GM18519 (cell line): Measurements from ENCODE around the gene CYP3A5.
"Not testable (repeated sequence)": the region's sequence is repeated elsewhere in the genome, so short reads cannot be mapped to it uniquely, and the experiment has no call there.

Experiments used
- ATAC-seq: cut with Tn5 transposase; IDR thresholded peaks from one replicate; pipeline ENCODE4 v1.9.1; 2021; ENCODE audit warnings: mild to moderate bottlenecking, moderate library complexity; ENCODE audit not compliant: unreplicated experiment, low FRiP score

The CYP3A5 gene

DNA sequence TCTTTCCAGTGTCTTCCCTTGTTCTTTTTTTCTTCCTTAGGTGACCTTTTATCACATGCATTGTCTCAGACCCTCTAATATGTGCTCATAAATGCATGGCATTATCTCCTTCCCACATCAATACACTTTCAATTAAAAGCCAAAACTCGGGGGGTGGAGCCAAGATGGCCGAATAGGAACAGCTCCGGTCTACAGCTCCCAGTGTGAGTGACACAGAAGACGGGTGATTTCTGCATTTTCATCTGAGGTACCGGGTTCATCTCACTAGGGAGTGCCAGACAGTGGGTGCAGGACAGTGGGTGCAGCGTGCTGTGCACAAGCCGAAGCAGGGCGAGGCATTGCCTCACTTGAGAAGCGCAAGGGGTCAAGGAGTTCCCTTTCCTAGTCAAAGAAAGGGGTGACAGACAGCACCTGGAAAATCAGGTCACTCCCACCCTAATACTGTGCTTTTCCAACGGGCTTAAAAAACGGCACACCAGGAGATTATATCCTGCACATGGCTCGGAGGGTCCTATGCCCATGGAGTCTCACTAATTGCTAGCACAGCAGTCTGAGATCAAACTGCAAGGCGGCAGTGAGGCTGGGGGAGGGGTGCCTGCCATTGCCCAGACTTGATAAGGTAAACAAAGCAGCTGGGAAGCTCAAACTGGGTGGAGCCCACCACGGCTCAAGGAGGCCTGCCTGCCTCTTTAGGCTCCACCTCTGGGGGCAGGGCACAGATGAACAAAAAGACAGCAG is 6.2 kb upstream of the CYP3A5 start:
- not testable (repeated sequence) for ATAC-seq

DNA sequence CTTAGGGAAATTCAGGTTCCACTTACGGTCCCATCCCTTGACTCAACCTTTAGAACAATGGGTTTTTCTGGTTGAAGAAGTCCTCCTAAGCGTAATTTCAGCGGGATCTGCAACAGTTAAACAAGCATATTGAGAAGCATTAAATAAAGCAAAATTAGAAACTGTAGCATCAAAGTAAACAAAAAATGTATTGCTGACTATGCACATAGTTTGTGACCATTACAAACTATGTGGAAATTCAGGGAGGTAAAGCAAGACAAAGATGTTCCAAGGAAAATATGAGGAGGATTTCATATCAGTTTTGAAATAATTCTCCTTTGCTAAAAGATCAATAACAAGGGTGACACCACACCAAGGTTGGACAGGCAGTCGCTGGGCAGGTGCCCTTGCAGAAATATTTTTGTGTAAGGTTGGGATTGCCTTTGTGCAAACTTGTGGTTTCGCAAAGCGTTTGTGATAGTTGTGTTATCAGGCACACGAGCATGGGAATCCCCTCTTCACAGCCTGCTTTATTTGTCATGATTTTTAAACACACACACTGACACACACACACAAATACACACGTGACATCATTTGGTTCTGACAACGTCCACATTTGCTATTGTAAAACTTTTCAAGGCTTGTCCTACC is 5.4 kb upstream of the CYP3A5 start:
- ATAC-seq, result no peak

DNA sequence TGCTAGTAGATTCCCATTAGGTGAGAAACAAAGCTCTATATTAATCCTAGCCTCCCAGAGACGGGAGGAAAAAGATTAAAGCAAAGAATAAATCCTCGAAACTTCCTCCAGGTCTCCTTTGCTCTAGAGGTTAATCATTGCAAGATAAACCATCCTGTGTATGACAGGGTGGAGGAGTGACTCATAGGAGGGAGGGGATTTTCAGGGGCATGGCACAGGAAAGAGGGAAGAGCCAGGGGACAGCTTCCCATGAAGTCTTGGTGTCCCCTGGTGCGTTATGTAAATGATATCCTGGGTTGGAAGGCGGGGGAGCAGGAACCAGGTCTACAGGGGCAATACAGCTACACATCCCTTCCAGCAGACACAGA is 780 bp downstream of the CYP3A5 start:
- no peak for ATAC-seq

DNA sequence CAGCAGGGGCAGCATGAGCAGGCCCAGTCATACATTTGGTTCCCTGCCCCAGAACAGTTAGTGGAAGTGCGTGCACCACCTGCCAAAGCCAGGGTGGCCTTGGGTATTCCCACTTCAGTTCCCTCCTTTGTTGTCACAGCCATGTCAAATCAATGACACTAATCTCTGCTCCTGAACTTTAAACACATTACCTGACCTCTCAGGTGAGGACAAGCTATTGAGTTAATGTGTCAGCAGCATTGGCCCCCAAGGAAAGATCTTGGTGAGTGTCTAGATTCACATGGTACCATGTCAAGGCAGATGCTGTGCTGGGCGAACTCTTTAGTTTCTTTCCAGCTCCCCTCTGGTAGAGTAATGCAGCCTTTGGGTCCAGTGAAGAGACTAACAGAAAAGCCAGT is 2.1 kb downstream of the CYP3A5 start:
- ATAC-seq, result no peak

DNA sequence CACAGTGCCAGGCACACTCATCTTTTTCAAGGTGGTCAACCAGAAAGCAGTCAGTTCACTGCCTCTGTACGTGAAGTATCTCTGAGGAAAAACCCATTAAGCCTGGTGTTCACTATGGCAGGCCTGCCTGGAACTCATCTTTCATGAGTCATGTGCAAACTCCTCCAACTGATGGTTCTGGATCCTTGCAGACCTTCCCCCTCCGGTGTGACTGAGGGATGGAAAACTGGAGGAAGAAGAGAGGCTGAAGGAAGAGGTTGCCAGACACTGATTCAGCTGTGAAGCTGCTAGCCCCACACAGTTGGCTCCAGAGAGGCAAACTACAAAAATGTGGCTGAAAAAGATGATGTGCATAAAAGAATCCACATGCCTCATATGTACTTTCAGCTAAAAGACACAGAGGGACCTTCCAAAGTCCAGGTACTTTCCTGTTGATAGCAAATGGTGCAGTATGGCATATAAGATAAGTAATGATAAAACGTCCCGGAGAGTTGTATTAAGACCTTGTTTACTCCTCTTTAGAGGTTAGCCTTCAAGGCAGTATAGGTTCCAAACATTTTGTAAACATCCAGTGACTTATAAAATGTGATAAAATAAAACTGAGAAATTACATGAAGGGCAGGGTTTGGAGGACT is 2.7 kb downstream of the CYP3A5 start:
- no peak for ATAC-seq

DNA sequence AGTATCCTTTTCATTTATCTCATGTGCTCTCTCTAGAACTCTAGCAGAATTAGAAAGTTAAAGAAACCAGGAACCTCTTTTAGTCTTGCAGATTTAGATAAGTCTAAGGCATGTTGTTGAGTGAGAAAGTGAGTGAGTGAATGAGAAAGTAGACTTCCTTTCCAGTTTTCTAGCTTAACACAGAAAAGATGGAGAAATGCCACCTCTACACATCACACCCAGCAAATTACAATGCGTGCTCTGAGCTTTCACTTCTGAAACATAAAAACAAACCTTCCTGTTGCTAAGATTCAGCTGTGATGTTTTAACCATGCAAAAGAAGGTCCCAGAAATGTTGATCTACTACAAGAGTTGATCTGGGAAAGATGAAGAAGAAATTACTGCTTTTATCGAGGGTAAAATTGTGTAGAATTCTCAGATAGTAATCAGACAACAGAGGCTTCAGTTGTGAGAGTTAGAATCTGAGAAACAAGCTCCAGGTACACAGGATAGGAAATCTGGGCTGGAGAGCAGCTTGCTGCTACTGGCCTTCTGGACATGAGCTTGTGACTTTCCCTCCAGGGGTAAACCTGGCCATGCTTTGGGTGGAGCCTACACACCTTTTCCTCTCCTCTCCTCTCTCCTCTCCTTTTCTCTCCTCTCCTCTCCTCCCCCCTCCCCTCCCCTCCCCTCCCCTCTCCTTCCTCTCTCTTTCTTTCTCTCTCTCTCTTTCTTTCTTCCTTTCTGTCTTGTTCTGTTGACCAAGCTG is 4.6 kb downstream of the CYP3A5 start:
- ATAC-seq, result no peak

DNA sequence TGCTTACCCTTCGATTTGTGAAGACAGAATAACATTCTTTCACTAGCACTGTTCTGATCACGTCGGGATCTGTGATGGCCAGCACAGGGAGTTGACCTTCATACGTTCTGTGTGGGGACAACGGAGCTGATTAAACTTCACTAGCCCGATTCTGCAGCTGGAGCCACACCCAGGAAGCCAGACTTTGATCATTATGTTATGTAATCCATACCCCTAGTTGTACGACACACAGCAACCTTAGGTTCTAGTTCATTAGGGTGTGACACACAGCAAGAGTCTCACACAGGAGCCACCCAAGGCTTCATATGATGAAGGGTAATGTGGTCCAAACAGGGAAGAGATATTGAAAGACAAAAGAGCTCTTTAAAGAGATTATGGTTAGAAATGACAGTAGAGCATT is 7.2 kb downstream of the CYP3A5 start:
- no peak for ATAC-seq

DNA sequence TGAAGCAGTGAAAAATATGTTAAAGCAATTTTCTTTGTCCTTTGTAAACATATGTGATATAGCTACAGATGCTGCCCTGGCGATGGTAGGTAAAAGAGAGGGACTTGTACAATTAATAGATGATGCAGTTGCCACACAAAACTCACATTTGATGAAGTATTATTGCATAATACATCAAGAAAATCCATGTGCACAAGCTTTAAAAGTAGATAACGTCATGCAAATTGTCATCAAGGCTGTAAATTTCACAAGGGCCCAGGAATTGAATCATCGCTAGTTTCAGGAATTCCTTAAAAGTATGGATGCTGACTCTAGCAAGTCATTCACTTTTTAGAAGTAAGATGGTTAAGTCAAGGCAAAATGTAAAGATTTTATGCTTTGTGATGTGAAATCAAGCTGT is 10.0 kb downstream of the CYP3A5 start:
- ATAC-seq, result no peak

DNA sequence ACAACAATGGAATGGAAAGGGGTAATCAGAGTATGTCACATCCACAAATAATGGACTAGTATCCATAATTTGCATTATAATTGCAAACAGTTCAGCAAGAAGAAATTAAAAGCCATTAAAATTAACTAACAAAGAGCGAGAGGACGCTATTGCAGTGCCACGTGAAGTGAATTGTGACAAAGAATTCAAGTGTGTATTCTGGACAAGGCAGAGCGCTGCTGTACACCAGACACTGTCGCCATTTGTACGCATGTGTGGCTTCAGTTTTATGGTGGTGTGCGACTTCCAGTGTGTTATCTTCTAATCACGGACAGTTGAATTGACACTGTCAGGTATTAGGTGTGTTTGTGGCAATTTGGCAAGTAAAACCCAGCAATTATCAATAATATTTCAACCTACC is 11.3 kb downstream of the CYP3A5 start:
- no peak for ATAC-seq

DNA sequence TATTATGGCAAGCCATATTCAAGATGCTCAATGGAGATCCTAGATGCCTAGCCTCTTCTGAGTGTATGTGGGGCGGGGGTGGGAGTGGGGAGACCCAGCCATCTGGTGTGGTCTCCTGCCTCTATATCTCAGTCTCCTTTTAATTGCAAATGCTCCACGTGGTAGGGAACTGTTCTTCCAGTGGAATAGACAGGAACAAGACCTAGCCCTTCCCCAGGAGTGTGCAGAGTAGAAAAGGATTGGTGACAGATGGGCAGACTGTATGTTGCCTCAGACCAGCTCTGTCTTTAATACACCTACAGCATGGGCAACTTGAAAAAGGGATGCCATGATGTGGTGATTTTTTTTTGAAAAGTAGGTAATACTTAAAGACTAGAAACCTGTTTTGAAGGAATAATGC is 12.6 kb downstream of the CYP3A5 start:
- ATAC-seq, result no peak

DNA sequence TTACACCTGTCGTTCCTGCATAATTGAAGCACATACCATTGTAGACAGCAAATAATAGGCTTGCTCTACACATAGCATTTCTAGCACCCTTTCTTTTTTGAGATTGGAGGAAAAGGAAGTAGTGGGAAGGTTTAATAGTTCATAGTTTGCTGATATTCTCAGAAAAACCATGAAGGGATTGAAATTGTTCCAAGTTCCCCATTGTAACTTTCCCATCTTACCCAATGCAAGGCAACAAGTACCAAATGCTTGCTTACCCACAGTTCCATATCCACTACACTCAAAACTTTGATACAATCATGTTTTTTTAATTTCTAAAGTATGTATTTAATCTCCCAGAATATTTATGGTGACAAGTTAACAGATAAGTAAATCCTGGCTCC is 13.8 kb downstream of the CYP3A5 start:
- ATAC-seq, result no peak

DNA sequence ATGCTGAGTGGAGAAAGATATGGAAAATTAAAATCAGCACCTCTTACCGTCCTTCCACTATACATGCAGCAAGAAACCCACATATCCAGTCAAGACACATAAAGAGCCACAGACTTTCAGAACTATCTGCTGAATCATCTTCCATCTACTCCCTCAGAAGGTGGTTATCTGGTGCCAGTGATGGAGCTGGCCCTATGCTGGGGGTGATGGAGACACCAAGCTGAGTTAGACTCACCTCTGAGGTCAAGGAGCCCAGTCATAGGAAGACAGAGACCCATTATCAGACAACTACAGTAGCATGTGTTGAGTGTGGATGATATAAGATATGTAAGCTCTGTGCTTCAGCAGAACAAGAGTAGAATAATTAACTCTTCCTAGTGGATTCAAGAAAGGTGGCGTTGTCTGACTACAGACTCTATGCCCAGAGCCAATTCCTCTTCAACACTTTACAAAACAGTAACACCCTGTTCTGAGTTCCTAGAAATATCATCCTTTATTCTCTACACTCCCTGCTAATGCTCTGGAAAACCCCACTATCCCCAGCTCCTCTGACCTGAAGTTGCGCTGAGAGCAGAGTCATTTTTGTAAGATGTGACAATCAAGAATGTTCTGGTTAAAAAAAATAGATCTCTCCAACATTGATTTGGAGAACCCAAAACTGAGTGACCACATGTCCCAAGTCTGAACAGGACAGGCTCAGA is 14.3 kb downstream of the CYP3A5 start:
- no peak for ATAC-seq

DNA sequence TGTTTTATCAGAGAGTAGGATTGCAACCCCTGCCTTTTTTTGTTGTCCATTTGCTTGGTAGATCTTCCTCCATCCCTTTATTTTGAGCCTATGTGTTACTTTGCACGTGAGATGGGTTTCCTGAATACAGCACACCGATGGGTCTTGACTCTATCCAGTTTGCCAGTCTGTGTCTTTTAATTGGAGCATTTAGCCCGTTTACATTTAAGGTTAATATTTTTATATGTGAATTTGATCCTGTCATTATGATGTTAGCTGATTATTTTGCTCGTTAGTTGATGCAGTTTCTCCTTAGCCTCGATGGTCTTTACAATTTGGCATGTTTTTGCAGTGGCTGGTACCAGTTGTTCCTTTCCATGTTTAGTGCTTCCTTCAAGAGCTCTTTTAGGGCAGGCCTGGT is 21.9 kb downstream of the CYP3A5 start:
- ATAC-seq, result not testable (repeated sequence)

DNA sequence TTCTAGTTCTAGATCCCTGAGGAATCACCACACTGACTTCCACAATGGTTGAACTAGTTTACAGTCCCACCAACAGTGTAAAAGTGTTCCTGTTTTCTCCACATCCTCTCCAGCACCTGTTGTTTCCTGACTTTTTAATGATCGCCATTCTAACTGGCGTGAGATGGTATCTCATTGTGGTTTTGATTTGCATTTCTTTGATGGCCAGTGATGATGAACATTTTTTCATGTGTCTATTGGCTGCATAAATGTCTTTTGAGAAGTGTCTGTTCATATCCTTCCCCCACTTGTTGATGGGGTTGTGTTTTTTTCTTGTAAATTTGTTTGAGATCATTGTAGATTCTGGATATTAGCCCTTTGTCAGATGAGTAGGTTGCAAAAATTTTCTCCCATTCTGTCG is 25.2 kb downstream of the CYP3A5 start:
- not testable (repeated sequence) for ATAC-seq

DNA sequence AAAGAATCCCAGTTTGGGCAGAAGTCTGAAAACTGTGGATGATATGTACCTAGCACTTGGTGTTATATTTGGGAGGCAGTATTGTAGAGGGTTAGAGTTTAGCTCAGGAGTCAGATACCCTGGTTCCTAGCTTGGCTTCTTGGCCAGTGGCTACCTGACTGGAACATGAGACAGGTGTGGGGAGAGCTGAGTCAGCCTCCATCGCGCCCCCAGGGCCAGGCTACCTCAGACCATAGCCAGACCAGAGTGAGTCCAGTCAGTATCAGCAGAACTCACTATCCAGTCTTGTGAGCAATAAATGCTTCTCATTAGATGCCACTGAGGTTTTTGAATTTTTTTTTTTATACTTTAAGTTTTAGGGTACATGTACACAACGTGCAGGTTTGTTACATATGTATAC is 26.0 kb downstream of the CYP3A5 start:
- ATAC-seq, result no peak

DNA sequence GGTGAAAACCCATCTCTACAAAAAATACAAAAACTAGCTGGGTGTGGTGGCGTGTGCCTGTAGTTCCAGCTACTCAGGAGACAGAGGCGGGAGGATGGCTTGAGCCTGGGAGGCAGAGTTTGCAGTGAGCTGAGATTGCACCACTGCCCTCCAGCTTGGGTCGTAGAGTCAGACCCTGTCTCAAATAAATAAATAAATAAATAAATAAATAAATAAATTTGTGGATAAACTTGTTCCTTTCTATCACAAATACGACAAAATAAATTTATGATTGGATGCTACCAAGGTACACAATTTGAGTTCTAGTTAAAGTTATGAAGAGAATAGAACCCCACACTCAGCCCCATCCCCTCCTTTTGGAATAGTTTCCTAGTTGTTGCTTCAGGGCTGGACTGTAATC is 26.5 kb downstream of the CYP3A5 start:
- not testable (repeated sequence) for ATAC-seq

DNA sequence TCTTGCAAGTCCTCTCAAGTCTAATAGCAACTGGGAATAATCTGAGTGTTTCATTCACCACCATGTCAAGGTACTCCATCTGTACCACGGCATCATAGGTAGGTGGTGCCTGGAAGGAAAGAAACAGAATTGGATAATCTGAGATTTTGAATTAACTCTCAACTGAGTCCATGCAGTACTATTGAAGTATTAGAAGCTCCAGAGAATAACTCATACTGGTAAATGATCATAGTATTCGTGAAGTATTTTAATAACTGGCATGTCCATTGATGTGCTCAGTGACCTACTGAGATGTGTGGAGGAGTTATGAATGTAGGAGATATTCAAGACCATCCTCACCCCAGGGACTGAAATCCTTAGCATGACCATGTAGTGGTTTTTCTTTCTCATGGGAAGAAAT is 27.1 kb downstream of the CYP3A5 start:
- ATAC-seq, result no peak

DNA sequence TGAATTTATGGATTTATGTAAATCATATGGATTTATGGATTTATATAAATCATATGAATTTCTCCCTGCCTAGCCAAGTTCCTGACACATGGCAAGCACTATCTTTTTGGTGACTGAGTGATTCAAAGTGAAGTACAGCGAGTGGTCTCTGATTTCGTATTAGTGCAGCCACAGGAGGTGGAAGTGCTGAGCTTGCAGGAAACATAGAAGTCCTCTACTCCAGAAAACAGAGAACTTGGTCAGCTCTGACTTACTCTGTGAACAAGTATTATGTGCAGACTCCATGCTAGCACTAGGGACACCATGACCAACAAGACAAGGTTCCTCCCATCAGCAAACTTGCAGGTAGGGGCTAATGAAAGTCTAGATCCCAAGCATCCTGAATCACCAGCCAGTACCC is 28.5 kb downstream of the CYP3A5 start:
- no peak for ATAC-seq

DNA sequence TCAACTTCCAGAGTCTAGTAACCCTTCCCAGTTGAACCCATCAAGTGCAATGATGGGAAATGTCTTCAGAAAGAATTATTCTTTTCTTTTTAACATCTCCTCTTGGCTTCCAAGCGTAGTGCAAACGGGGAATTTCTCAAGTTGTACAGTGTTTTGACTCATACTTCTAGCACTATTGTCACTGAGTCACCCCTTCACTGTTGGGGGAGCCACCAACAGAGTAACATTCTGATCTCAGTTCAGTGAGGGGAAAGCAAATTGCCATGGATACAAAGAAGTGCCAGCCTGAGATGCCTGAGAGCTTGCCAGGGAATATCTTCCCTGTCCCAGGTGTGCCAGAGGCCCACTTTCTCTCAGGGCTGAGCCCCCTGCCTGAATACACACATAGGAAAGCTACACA is 31.0 kb downstream of the CYP3A5 start:
- ATAC-seq, result no peak

DNA sequence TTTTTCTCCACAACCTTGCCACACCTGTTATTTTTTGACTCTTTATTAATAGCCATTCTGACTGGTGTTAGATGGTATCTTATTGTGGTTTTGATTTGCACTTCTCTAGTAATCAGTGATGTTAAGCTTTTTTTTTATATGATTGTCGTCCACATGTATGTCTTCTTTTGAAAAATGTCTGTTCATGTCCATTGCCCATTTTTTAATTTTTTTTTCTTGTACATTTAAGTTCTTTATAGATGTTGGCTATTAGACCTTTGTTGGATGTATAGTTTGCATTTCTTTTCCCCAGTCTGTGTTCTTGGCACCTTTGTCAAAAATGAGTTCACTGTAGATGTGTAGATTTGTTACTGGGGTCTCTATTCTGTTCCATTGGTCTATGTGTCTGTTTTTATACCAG is 34.2 kb downstream of the CYP3A5 start:
- ATAC-seq, result no peak

DNA sequence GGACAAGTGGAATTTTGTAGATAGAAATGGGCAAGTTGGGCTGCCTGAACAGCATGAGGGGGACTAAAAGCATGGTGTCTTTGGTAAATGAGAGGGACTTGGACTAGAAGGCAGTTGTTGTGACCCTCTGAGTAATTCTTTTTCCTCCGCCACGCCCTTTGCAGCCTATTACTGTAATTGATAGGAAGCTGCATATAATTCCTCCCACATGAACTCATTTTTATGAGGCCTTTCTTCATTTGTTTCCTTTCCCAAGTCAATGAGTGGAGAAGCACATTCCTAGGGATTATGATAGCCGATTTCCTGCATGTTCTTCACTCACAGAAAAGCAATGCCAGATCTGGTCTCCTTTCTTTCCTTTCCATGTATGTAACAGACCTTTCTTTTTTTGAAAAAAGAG is 35.4 kb downstream of the CYP3A5 start:
- no peak for ATAC-seq
